Activated T-helper 9 cell treated with anti-CD3 and anti-CD28 coated beads, Interleukin-2, amount 50 U/mL, for 16 hours (primary cell): ENCODE data around the gene BBS12.
"Not testable (repeated sequence)": the region's sequence is repeated elsewhere in the genome, so short reads cannot be mapped to it uniquely, and the experiment has no call there.

Experiments used
- DNase-seq: peaks from one replicate; pipeline ENCODE4 v3.0.0-alpha.2; 2020; ENCODE audit warnings: low read depth

Gene BBS12

GRCh38 chr4:122765692-122766352 lies 33.3 kb downstream of the BBS12 start:
- no peak for DNase-seq

GRCh38 chr4:122766353-122766705 lies 33.8 kb downstream of the BBS12 start:
- DNase-seq: no peak

- DNase-seq: no peak
Measured at GRCh38 chr4:122766950-122767349, 34.4 kb downstream of the BBS12 start.

GRCh38 chr4:122771724-122772123 lies 39.2 kb downstream of the BBS12 start:
- DNase-seq: no peak

- DNase-seq: no peak
Measured at GRCh38 chr4:122772311-122772710, 39.8 kb downstream of the BBS12 start.

- no peak for DNase-seq
Measured at GRCh38 chr4:122772986-122773385, 40.5 kb downstream of the BBS12 start.

- no peak for DNase-seq
Measured at GRCh38 chr4:122775039-122775438, 42.5 kb downstream of the BBS12 start.

- DNase-seq: no peak
Measured at GRCh38 chr4:122775987-122776836, 43.7 kb downstream of the BBS12 start.

GRCh38 chr4:122776916-122777315 lies 44.4 kb downstream of the BBS12 start:
- no peak for DNase-seq

- DNase-seq: no peak
Measured at GRCh38 chr4:122777846-122778673, 45.6 kb downstream of the BBS12 start.

- DNase-seq: no peak
Measured at GRCh38 chr4:122781486-122781885, 49.0 kb downstream of the BBS12 start.

- DNase-seq: no peak
Measured at GRCh38 chr4:122783301-122784215, 51.1 kb downstream of the BBS12 start.

- DNase-seq: no peak
Measured at GRCh38 chr4:122784261-122784660, 51.8 kb downstream of the BBS12 start.

GRCh38 chr4:122785099-122785498 lies 52.6 kb downstream of the BBS12 start:
- DNase-seq: no peak

GRCh38 chr4:122786296-122786695 lies 53.8 kb downstream of the BBS12 start:
- not testable (repeated sequence) for DNase-seq

- not testable (repeated sequence) for DNase-seq
Measured at GRCh38 chr4:122786920-122787319, 54.4 kb downstream of the BBS12 start.

GRCh38 chr4:122787940-122788339 lies 55.4 kb downstream of the BBS12 start:
- DNase-seq: no peak

GRCh38 chr4:122788935-122789334 lies 56.4 kb downstream of the BBS12 start:
- DNase-seq: no peak

- DNase-seq: no peak
Measured at GRCh38 chr4:122793811-122794210, 61.3 kb downstream of the BBS12 start.
